Keratinocyte (primary cell): ENCODE data around the gene ACOT7. TPM values are rescaled to one million over a fixed set of nuclear protein-coding genes. Genes with fewer than 3 reads are reported as not detected.

Experiments used
- DNase-seq: peaks from one replicate; pipeline ENCODE4 v3.0.0-alpha.2; 2011; ENCODE audit warnings: low read depth, missing footprints, low spot score
- FAIRE-seq: peaks from 2 replicates; lab custom pipeline; 2011; peaks lifted over from hg19 to GRCh38; lab: Jason Lieb, UNC
- H2AFZ ChIP-seq: 2 replicates; pipeline ENCODE4 v1.6.0; 2012; ENCODE audit warnings: low read length, control low read depth, inconsistent platforms; ENCODE audit not compliant: control insufficient read depth
- H3K27ac ChIP-seq: 2 replicates; pipeline ENCODE4 v1.5.1; 2011; ENCODE audit warnings: low read length; ENCODE audit not compliant: control insufficient read depth, insufficient read depth
- H3K27me3 ChIP-seq: 3 replicates; pipeline ENCODE4 v1.6.0; 2011; ENCODE audit warnings: low read length; ENCODE audit not compliant: control insufficient read depth, insufficient read depth; ENCODE audit errors: extremely low read depth
- H3K36me3 ChIP-seq, 2 experiments: 2 replicates in 1 of 2; 3 replicates in 1 of 2; pipeline ENCODE4 v1.5.1; 2011; ENCODE audit warnings: low read length in 2 of 2, mild to moderate bottlenecking in 1 of 2; ENCODE audit not compliant: control insufficient read depth in 2 of 2, insufficient read depth in 2 of 2; ENCODE audit errors: extremely low read depth in 1 of 2
- H3K4me1 ChIP-seq: 3 replicates; pipeline ENCODE4 v1.5.1; 2011; ENCODE audit warnings: low read length; ENCODE audit not compliant: control insufficient read depth, insufficient read depth; ENCODE audit errors: extremely low read depth
- H3K4me2 ChIP-seq: 3 replicates; pipeline ENCODE4 v1.6.0; 2011; ENCODE audit warnings: low read depth, low read length; ENCODE audit not compliant: control insufficient read depth, insufficient read depth; ENCODE audit errors: extremely low read depth
- H3K4me3 ChIP-seq, 3 experiments: fragments of 200-600 bp in 1 of 3; sonication (generic) in 1 of 3; 2 replicates in 2 of 3; 3 replicates in 1 of 3; pipeline ENCODE4 v1.5.1; 2011 to 2016; ENCODE audit warnings: low read length in 3 of 3, mild to moderate bottlenecking in 3 of 3, control low read depth in 2 of 3, inconsistent platforms in 1 of 3, low read depth in 1 of 3, mixed read lengths in 1 of 3, mixed run types in 1 of 3, moderate library complexity in 1 of 3; ENCODE audit not compliant: control insufficient read depth in 2 of 3, insufficient read depth in 2 of 3; ENCODE audit errors: extremely low read depth in 1 of 3
- H3K79me2 ChIP-seq: 2 replicates; pipeline ENCODE4 v1.6.0; 2012; ENCODE audit warnings: low read length; ENCODE audit not compliant: control insufficient read depth, insufficient read depth
- H3K9ac ChIP-seq: 3 replicates; pipeline ENCODE4 v1.6.0; 2011; ENCODE audit warnings: low read length; ENCODE audit not compliant: control insufficient read depth, insufficient read depth; ENCODE audit errors: extremely low read depth
- H3K9me1 ChIP-seq: 3 replicates; pipeline ENCODE4 v1.6.0; 2011; ENCODE audit warnings: low read length; ENCODE audit not compliant: control insufficient read depth, insufficient read depth; ENCODE audit errors: extremely low read depth
- H3K9me3 ChIP-seq: 2 replicates; pipeline ENCODE4 v1.5.1; 2012; ENCODE audit warnings: low read depth, low read length; ENCODE audit not compliant: control insufficient read depth
- H4K20me1 ChIP-seq: 3 replicates; pipeline ENCODE4 v1.6.0; 2011; ENCODE audit warnings: low read length; ENCODE audit not compliant: control insufficient read depth, insufficient read depth; ENCODE audit errors: extremely low read depth
- CTCF ChIP-seq, 3 experiments: IDR thresholded peaks in 1 of 3; conservative IDR thresholded peaks in 1 of 3; optimal IDR thresholded peaks in 1 of 3; 2 replicates in 2 of 3; 3 replicates in 1 of 3; pipeline versions ENCODE3 to v1.5.1; 2011; ENCODE audit warnings: low read length in 3 of 3, mild to moderate bottlenecking in 3 of 3, moderate library complexity in 2 of 3, control low read depth in 1 of 3, inconsistent platforms in 1 of 3; ENCODE audit not compliant: insufficient read depth in 2 of 3; ENCODE audit errors: extremely low read depth in 1 of 3
- EZH2 ChIP-seq: IDR thresholded peaks from one replicate; pipeline ENCODE4 v1.6.1; 2012; ENCODE audit warnings: inconsistent platforms, mild to moderate bottlenecking, low read length, moderate library complexity
- dilution Hi-C: fragments of 300-500 bp; cut with MboI; formaldehyde crosslinking; loops from one replicate; pipeline ENCODE4 v1.7.0; 2020; ENCODE audit warnings: low sequenced_read_pairs; ENCODE audit not compliant: extremely low pct_ligation_motif_present
- polyA plus RNA-seq, 5 experiments: library from polyadenylated mRNA; depleted of rRNA in 3 of 5; stranded (reverse) in 3 of 5; stranded (forward) in 1 of 5; unstranded in 1 of 5; fragments of >200 nt; gene quantifications; 1 replicate in 1 of 5; 2 replicates in 3 of 5; 3 replicates in 1 of 5; pipeline versions ENCODE4 v1.2.1 to v1.2.3, GENCODE V29; 2011 to 2012; ENCODE audit warnings: missing spikeins in 2 of 5, low read depth in 1 of 5, low replicate concordance in 1 of 5

The ACOT7 gene
- polyA plus RNA-seq, 1 donor (not counting 4 experiments of a cell fraction or from before 2014, with no cell fraction given) = 226 TPM

- Histone ChIP-seq H4K20me1 (peaks cover 4% of the 10 kb centered on the region), H3K4me2 (peak overlapping the region; percentile 81), H3K9ac (peak overlapping the region; percentile 69), H3K27ac (peak overlapping the region; percentile 84), H3K27me3 (no peaks in the 10 kb centered on the region), H3K79me2 (peaks cover 66% of the 10 kb centered on the region), H2AFZ (no peak overlapping the region), H3K9me3 (no peaks in the 10 kb centered on the region), H3K36me3 (peaks cover 4 to 7% of the 10 kb centered on the region in 2 experiments), H3K4me3 (peak overlapping the region in 2 of 3 experiments; percentile 32 to 33), H3K9me1 (peaks cover 6% of the 10 kb centered on the region), H3K4me1 (peaks cover 58% of the 10 kb centered on the region)
- dilution Hi-C loops = no loop called here
- DNase-seq = no peak
- FAIRE-seq = no peak
- TF ChIP-seq CTCF (optimal IDR thresholded peaks at IDR 0.05 in 1 of 3, IDR thresholded peaks at IDR 0.05 in 1 of 3, conservative IDR thresholded peaks at IDR 0.05 in 1 of 3; ENCODE audit: extremely low read depth in 1 of 3, insufficient read depth in 2 of 3, low read length in 3 of 3) = no peak
- no peak for TF ChIP-seq EZH2
These were observed 33.5 kb downstream of the ACOT7 start for GRCh38 chr1:6360117-6360496.

GRCh38 chr1:6359216-6360116, 34.1 kb downstream of the ACOT7 start:
- Histone ChIP-seq H3K27me3 (no peaks in the 10 kb centered on the region), H3K79me2 (peaks cover 71% of the 10 kb centered on the region), H3K4me3 (peak overlapping the region in 2 of 3 experiments; percentile 32 to 33), H3K9ac (peak overlapping the region; percentile 69), H4K20me1 (peaks cover 4% of the 10 kb centered on the region), H3K9me1 (peaks cover 6% of the 10 kb centered on the region), H2AFZ (no peak overlapping the region), H3K27ac (peak overlapping the region; percentile 84), H3K4me2 (peak overlapping the region; percentile 81), H3K36me3 (peaks cover 4 to 8% of the 10 kb centered on the region in 2 experiments), H3K4me1 (peaks cover 59% of the 10 kb centered on the region), H3K9me3 (no peaks in the 10 kb centered on the region)
- dilution Hi-C loops = no loop called here
- TF ChIP-seq EZH2 (no peak), CTCF (optimal IDR thresholded peaks at IDR 0.05 in 1 of 3, IDR thresholded peaks at IDR 0.05 in 1 of 3, conservative IDR thresholded peaks at IDR 0.05 in 1 of 3; ENCODE audit: extremely low read depth in 1 of 3, insufficient read depth in 2 of 3, low read length in 3 of 3) (no peak)
- DNase-seq (no peak), FAIRE-seq (peak; percentile 60)
